Smooth muscle cell (in vitro differentiated cells): ENCODE results near the gene UBE2J2. TPM values are rescaled to one million over a fixed set of nuclear protein-coding genes. Genes with fewer than 3 reads are reported as not detected.

ENCODE experiments used
- DNase-seq: peaks from one replicate; lab custom pipeline; 2025; ENCODE audit not compliant: unreplicated experiment; lab: John Stamatoyannopoulos, UW
- H2AFZ ChIP-seq: fragments of 200-600 bp; sonication (generic); 2 replicates; pipeline ENCODE4 v1.6.0; 2016; ENCODE audit warnings: antibody characterized with exemption, low read depth, mild to moderate bottlenecking
- H3F3A ChIP-seq: fragments of 200-600 bp; sonication (generic); 2 replicates; pipeline ENCODE4 v1.6.0; 2017; ENCODE audit warnings: antibody characterized with exemption, low read depth
- H3K27ac ChIP-seq: fragments of 200-600 bp; sonication (generic); 2 replicates; pipeline ENCODE4 v1.5.1; 2016; ENCODE audit warnings: low read depth, mild to moderate bottlenecking
- H3K27me3 ChIP-seq: fragments of 200-600 bp; sonication (generic); 2 replicates; pipeline ENCODE4 v1.6.1; 2016; ENCODE audit warnings: low read depth, mild to moderate bottlenecking
- H3K36me3 ChIP-seq: fragments of 200-600 bp; sonication (generic); 2 replicates; pipeline ENCODE4 v1.5.1; 2016; ENCODE audit warnings: low read depth
- H3K4me1 ChIP-seq: fragments of 200-600 bp; sonication (generic); 2 replicates; pipeline ENCODE4 v1.5.1; 2016; ENCODE audit warnings: low read depth
- H3K4me2 ChIP-seq: fragments of 200-600 bp; sonication (generic); 2 replicates; pipeline ENCODE4 v1.6.0; 2016; ENCODE audit warnings: mild to moderate bottlenecking
- H3K4me3 ChIP-seq: fragments of 200-600 bp; sonication (generic); 2 replicates; pipeline ENCODE4 v1.5.1; 2016; ENCODE audit warnings: mild to moderate bottlenecking
- H3K79me2 ChIP-seq: fragments of 200-600 bp; sonication (generic); 2 replicates; pipeline ENCODE4 v1.6.0; 2016; ENCODE audit warnings: low read depth, mild to moderate bottlenecking
- H3K9ac ChIP-seq: fragments of 200-600 bp; sonication (generic); 2 replicates; pipeline ENCODE4 v1.6.0; 2016; ENCODE audit warnings: low read depth
- H3K9me3 ChIP-seq: fragments of 200-600 bp; sonication (generic); replicated peaks from 2 replicates; pipeline ENCODE4 v1.5.1; 2016; ENCODE audit warnings: low read depth
- H4K20me1 ChIP-seq: fragments of 200-600 bp; sonication (generic); 2 replicates; pipeline ENCODE4 v1.6.0; 2016; ENCODE audit warnings: low read depth
- CTCF ChIP-seq: fragments of 200-600 bp; sonication (generic); IDR thresholded peaks from 2 replicates; pipeline ENCODE4 v1.5.1; 2017; ENCODE audit warnings: borderline replicate concordance, mild to moderate bottlenecking, antibody characterized with exemption; ENCODE audit not compliant: insufficient read depth, poor library complexity, severe bottlenecking
- WGBS: methylation state at CpG from one replicate; pipeline ENCODE4 v1.1.7; 2016; ENCODE audit warnings: low lambda C conversion rate; 5-methylcytosine and 5-hydroxymethylcytosine counted together
- polyA plus RNA-seq: library from polyadenylated mRNA; unstranded; fragments of >200 nt; fragmentation: Nextera tagmentation; extraction: Ambion mirVana; gene quantifications from 2 replicates; pipeline ENCODE4 v1.2.1, GENCODE V29; 2016
- total RNA-seq: library from RNA; depleted of rRNA; stranded (reverse); fragments of >200 nt; gene quantifications from 2 replicates; pipeline ENCODE4 v1.2.3, GENCODE V29; 2014

UBE2J2 gene
- total and polyA plus RNA-seq, 2 experiments from 2014 or later: 30.2 to 72.9 TPM

GRCh38 chr1:1215881-1216605, 57.6 kb downstream of the UBE2J2 start:
- Histone ChIP-seq H3K4me3 (no peak overlapping the region), H3F3A (no peaks in the 10 kb centered on the region), H3K4me2 (no peak overlapping the region), H3K79me2 (no peaks in the 10 kb centered on the region), H2AFZ (no peak overlapping the region), H3K4me1 (no peaks in the 10 kb centered on the region), H3K9ac (no peak overlapping the region), H3K36me3 (no peaks in the 10 kb centered on the region), H4K20me1 (peaks cover 22% of the 10 kb centered on the region), H3K27ac (no peak overlapping the region), H3K9me3 (no peaks in the 10 kb centered on the region), H3K27me3 (no peaks in the 10 kb centered on the region)
- WGBS: 96% methylated on average over 17 of the region's 21 CpGs
- TF ChIP-seq CTCF: no peak
- DNase-seq: no peak

GRCh38 chr1:1215080-1215676, 58.5 kb downstream of the UBE2J2 start:
- no peaks in the 10 kb centered on the region for H3K9me3 ChIP-seq
- peaks cover 16% of the 10 kb centered on the region for H4K20me1 ChIP-seq
- H3K4me2 ChIP-seq: no peak overlapping the region
- 63% methylated on average over 11 of the region's 11 CpGs for WGBS
- no peaks in the 10 kb centered on the region for H3F3A ChIP-seq
- no peak for TF ChIP-seq CTCF
- H3K9ac ChIP-seq: no peak overlapping the region
- H2AFZ ChIP-seq: no peak overlapping the region
- no peaks in the 10 kb centered on the region for H3K79me2 ChIP-seq
- H3K27ac ChIP-seq: no peak overlapping the region
- no peaks in the 10 kb centered on the region for H3K27me3 ChIP-seq
- H3K4me3 ChIP-seq: no peak overlapping the region
- DNase-seq: no peak
- H3K4me1 ChIP-seq: no peaks in the 10 kb centered on the region
- H3K36me3 ChIP-seq: no peaks in the 10 kb centered on the region

- no peaks in the 10 kb centered on the region for H3K27me3 ChIP-seq
- no peak within 1 kb of the TSS for H3K9ac ChIP-seq
- H3K4me2 ChIP-seq: no peak within 1 kb of the TSS
- no peak within 1 kb of the TSS for H3K4me3 ChIP-seq
- no peaks in the 10 kb centered on the region for H3K4me1 ChIP-seq
- no peaks in the 10 kb centered on the region for H3K36me3 ChIP-seq
- no peak for TF ChIP-seq CTCF
- H3F3A ChIP-seq: no peaks in the 10 kb centered on the region
- DNase-seq: no peak
- no peak within 1 kb of the TSS for H3K27ac ChIP-seq
- 89% methylated on average over 47 of the region's 56 CpGs for WGBS
- H3K9me3 ChIP-seq: no peaks in the 10 kb centered on the region
- peaks cover 7% of the 10 kb centered on the region for H4K20me1 ChIP-seq
- no peaks in the 10 kb centered on the region for H3K79me2 ChIP-seq
- no peak within 1 kb of the TSS for H2AFZ ChIP-seq
These were observed 60.0 kb downstream of the UBE2J2 start, which contains the start of gene TNFRSF4 for GRCh38 chr1:1213345-1214265. Gene TNFRSF4 (minus strand): TSS chr1:1214153. CDS start chr1:1214127, 26 bp downstream.
